IMR-90 (cell line): Measurements from ENCODE around the gene MRPS9. TPM values are rescaled to one million over a fixed set of nuclear protein-coding genes. Genes with fewer than 3 reads are reported as not detected.

Experiments used
- ATAC-seq: fragments of 200-7000 bp; cut with Tn5 transposase; 2 replicates; pipeline ENCODE4 v1.9.1; 2020; ENCODE audit warnings: low read depth, mild to moderate bottlenecking, moderate library complexity
- BruUV-seq: library from RNA; stranded (reverse); fragments of 400-500 nt; replicated peaks from 2 replicates; lab custom pipeline; 2021; lab: Mats Ljungman, UMichigan
- CTCF ChIA-PET: fragments of 300-600 bp; formaldehyde crosslinking; extraction: SDS; loops from one replicate; lab custom pipeline; 2021; ENCODE audit warnings: antibody characterized with exemption; lab: Yijun Ruan, JAX
- POLR2A ChIA-PET: fragments of 300-600 bp; sonication (Branson Sonifier 250); formaldehyde crosslinking; loops from one replicate; lab custom pipeline; 2022; ENCODE audit warnings: antibody characterized with exemption; ENCODE audit not compliant: unreplicated experiment; lab: Charles Lee
- DNase-seq: peaks from one replicate; pipeline ENCODE4 v3.0.0; 2013
- H2AFZ ChIP-seq: replicated peaks from 2 replicates; pipeline ENCODE3; 2013; ENCODE audit warnings: low read length, mild to moderate bottlenecking; ENCODE audit not compliant: poor library complexity
- H2AK5ac ChIP-seq: 2 replicates; pipeline ENCODE4 v1.6.1; 2013; ENCODE audit warnings: low read depth, low read length, inconsistent platforms
- H2AK9ac ChIP-seq: replicated peaks from 2 replicates; pipeline ENCODE3; 2013; ENCODE audit warnings: mild to moderate bottlenecking, low read depth, low read length, moderate library complexity; ENCODE audit not compliant: poor library complexity
- H2BK120ac ChIP-seq: 2 replicates; pipeline ENCODE4 v1.6.1; 2013; ENCODE audit warnings: low read depth, low read length, inconsistent platforms
- H2BK15ac ChIP-seq: 3 replicates; pipeline ENCODE4 v1.6.1; 2013; ENCODE audit warnings: low read depth, low read length, inconsistent platforms
- H2BK20ac ChIP-seq: 2 replicates; pipeline ENCODE4 v1.6.1; 2013; ENCODE audit warnings: low read depth, mild to moderate bottlenecking, inconsistent platforms, low read length, moderate library complexity
- H2BK5ac ChIP-seq: 2 replicates; pipeline ENCODE4 v1.6.1; 2013; ENCODE audit warnings: mild to moderate bottlenecking, low read depth, low read length, inconsistent platforms; ENCODE audit not compliant: poor library complexity, severe bottlenecking
- H3K14ac ChIP-seq: replicated peaks from 2 replicates; pipeline ENCODE4 v1.6.1; 2013; ENCODE audit warnings: low read depth, low read length, inconsistent platforms
- H3K18ac ChIP-seq: 2 replicates; pipeline ENCODE4 v1.6.1; 2013; ENCODE audit warnings: low read depth, low read length, control low read depth
- H3K23ac ChIP-seq: 2 replicates; pipeline ENCODE4 v1.6.1; 2013; ENCODE audit warnings: low read depth, low read length, inconsistent platforms
- H3K27ac ChIP-seq: 2 replicates; pipeline ENCODE4 v1.5.1; 2013; ENCODE audit warnings: mild to moderate bottlenecking, control low read depth, low read length; ENCODE audit not compliant: insufficient read depth
- H3K27me3 ChIP-seq: 2 replicates; pipeline ENCODE4 v1.6.1; 2013; ENCODE audit warnings: low read length; ENCODE audit not compliant: control insufficient read depth, insufficient read depth
- H3K36me3 ChIP-seq: 2 replicates; pipeline ENCODE4 v1.6.1; 2013; ENCODE audit warnings: low read length, mixed read lengths; ENCODE audit not compliant: control insufficient read depth, insufficient read depth
- H3K4ac ChIP-seq: 2 replicates; pipeline ENCODE4 v1.6.1; 2013; ENCODE audit warnings: low read depth, low read length, inconsistent platforms
- H3K4me1 ChIP-seq: 2 replicates; pipeline ENCODE4 v1.6.1; 2013; ENCODE audit warnings: low read length, mixed read lengths; ENCODE audit not compliant: control insufficient read depth, insufficient read depth
- H3K4me2 ChIP-seq: 2 replicates; pipeline ENCODE4 v1.6.1; 2013; ENCODE audit warnings: low read depth, mild to moderate bottlenecking, control low read depth, low read length, moderate library complexity
- H3K4me3 ChIP-seq: 2 replicates; pipeline ENCODE4 v1.5.1; 2013; ENCODE audit warnings: low read depth, mild to moderate bottlenecking, control low read depth, low read length, moderate library complexity; ENCODE audit not compliant: insufficient read depth
- H3K56ac ChIP-seq: 2 replicates; pipeline ENCODE4 v1.6.1; 2013; ENCODE audit warnings: low read length, inconsistent platforms; ENCODE audit not compliant: insufficient read depth; ENCODE audit errors: extremely low read depth
- H3K79me1 ChIP-seq, 2 experiments: 2 replicates each; pipeline ENCODE4 v1.6.1; 2013; ENCODE audit warnings: low read length in 2 of 2, inconsistent platforms in 1 of 2, low read depth in 1 of 2
- H3K9ac ChIP-seq: 2 replicates; pipeline ENCODE4 v1.6.1; 2013; ENCODE audit warnings: low read depth, low read length, control low read depth
- H3K9me1 ChIP-seq: 2 replicates; pipeline ENCODE4 v1.6.1; 2013; ENCODE audit warnings: low read length, inconsistent platforms; ENCODE audit not compliant: insufficient read depth
- H3K9me3 ChIP-seq: 2 replicates; pipeline ENCODE4 v1.6.1; 2013; ENCODE audit warnings: low read length; ENCODE audit not compliant: control insufficient read depth, insufficient read depth
- H4K20me1 ChIP-seq: 2 replicates; pipeline ENCODE4 v1.6.1; 2013; ENCODE audit warnings: low read length, inconsistent platforms; ENCODE audit not compliant: insufficient read depth
- H4K5ac ChIP-seq: 2 replicates; pipeline ENCODE4 v1.6.1; 2013; ENCODE audit warnings: mild to moderate bottlenecking, low read depth, low read length, control low read depth
- H4K8ac ChIP-seq, 2 experiments: 2 replicates each; pipeline ENCODE4 v1.6.1; 2013; ENCODE audit warnings: low read depth in 2 of 2, low read length in 2 of 2, control low read depth in 1 of 2, inconsistent platforms in 1 of 2
- H4K91ac ChIP-seq: 2 replicates; pipeline ENCODE4 v1.6.1; 2013; ENCODE audit warnings: low read depth, low read length, inconsistent platforms; ENCODE audit not compliant: insufficient read depth
- BHLHE40 ChIP-seq: fragments of 150-350 bp; IDR thresholded peaks from 2 replicates; pipeline ENCODE4 v1.6.1; 2016; ENCODE audit warnings: mild to moderate bottlenecking, low read depth, low read length
- CEBPB ChIP-seq: IDR thresholded peaks from 2 replicates; pipeline ENCODE4 v1.6.1; 2012; ENCODE audit warnings: low read depth, low read length, improper control_type of control experiment
- CHD1 ChIP-seq: IDR thresholded peaks from 2 replicates; pipeline ENCODE4 v1.6.1; 2012; ENCODE audit warnings: low read depth, low read length, improper control_type of control experiment
- ELK1 ChIP-seq: fragments of 150-350 bp; IDR thresholded peaks from 2 replicates; pipeline ENCODE4 v1.6.1; 2016; ENCODE audit warnings: low read depth, mild to moderate bottlenecking, low read length, moderate library complexity, borderline replicate concordance
- FOS ChIP-seq: fragments of 150-350 bp; IDR thresholded peaks from 2 replicates; pipeline ENCODE4 v1.6.1; 2016; ENCODE audit warnings: low read depth, low read length
- MAFK ChIP-seq: IDR thresholded peaks from 2 replicates; pipeline ENCODE4 v1.6.1; 2012; ENCODE audit warnings: low read depth, low read length, improper control_type of control experiment
- MAZ ChIP-seq: IDR thresholded peaks from 2 replicates; pipeline ENCODE4 v1.6.1; 2012; ENCODE audit warnings: low read depth, mild to moderate bottlenecking, low read length, improper control_type of control experiment, moderate library complexity, borderline replicate concordance
- MXI1 ChIP-seq: IDR thresholded peaks from 2 replicates; pipeline ENCODE4 v1.6.1; 2012; ENCODE audit warnings: low read depth, mild to moderate bottlenecking, low read length, moderate library complexity, borderline replicate concordance
- NFE2L2 ChIP-seq: fragments of 150-350 bp; IDR thresholded peaks from 2 replicates; pipeline ENCODE4 v1.6.1; 2016; ENCODE audit warnings: low read depth, mild to moderate bottlenecking, low read length
- POLR2A ChIP-seq: IDR thresholded peaks from 2 replicates; pipeline ENCODE4 v1.6.1; 2012; ENCODE audit warnings: mild to moderate bottlenecking, low read depth, low read length
- RAD21 ChIP-seq: IDR thresholded peaks from 2 replicates; pipeline ENCODE4 v1.6.1; 2012; ENCODE audit warnings: low read length, improper control_type of control experiment
- RCOR1 ChIP-seq: IDR thresholded peaks from 2 replicates; pipeline ENCODE4 v1.6.1; 2012; ENCODE audit warnings: mild to moderate bottlenecking, low read length, improper control_type of control experiment; ENCODE audit not compliant: insufficient replicate concordance
- RFX5 ChIP-seq: IDR thresholded peaks from 2 replicates; pipeline ENCODE4 v1.8.0; 2012; ENCODE audit warnings: low read depth, mild to moderate bottlenecking, low read length, moderate library complexity
- SMC3 ChIP-seq: fragments of 150-350 bp; IDR thresholded peaks from 2 replicates; pipeline ENCODE4 v1.6.1; 2016; ENCODE audit warnings: low read depth, mild to moderate bottlenecking, antibody characterized with exemption, low read length, moderate library complexity
- USF2 ChIP-seq: fragments of 150-350 bp; IDR thresholded peaks from 2 replicates; pipeline ENCODE4 v1.6.1; 2017; ENCODE audit warnings: mild to moderate bottlenecking, antibody characterized with exemption, low read length, low read depth
- WGBS, 2 experiments: methylation state at CpG; one replicate each; pipeline versions ENCODE4 v1.1.5 to v1.1.7; 2013; ENCODE audit warnings: missing lambda C conversion rate in 2 of 2; ENCODE audit not compliant: insufficient read length in 1 of 2; ENCODE audit errors: extremely low coverage in 2 of 2; 5-methylcytosine and 5-hydroxymethylcytosine counted together
- dilution Hi-C: fragments of 300-500 bp; cut with HindIII; formaldehyde crosslinking; loops from one replicate; pipeline ENCODE4 v1.14.3; 2018; ENCODE audit warnings: low sequenced_read_pairs; ENCODE audit not compliant: unreplicated experiment
- in situ Hi-C: fragments of 300-500 bp; cut with MboI; formaldehyde crosslinking; loops from 3 replicates; pipeline ENCODE4 v1.14.3; 2019; ENCODE audit warnings: low sequenced_read_pairs, inconsistent platforms, mixed read lengths
- intact Hi-C: fragments of 100-400 bp; cut with micrococcal nuclease; formaldehyde crosslinking; loops from 2 replicates; pipeline ENCODE4 v1.10.0; 2022
- polyA plus RNA-seq, 3 experiments: library from polyadenylated mRNA; depleted of rRNA; stranded (reverse); fragments of >200 nt; gene quantifications; 2 replicates each; pipeline ENCODE4 v1.2.3, GENCODE V29; 2012; ENCODE audit warnings: low replicate concordance in 1 of 3
- total RNA-seq: library from RNA; depleted of rRNA; stranded (reverse); fragments of >200 nt; gene quantifications from 2 replicates; pipeline ENCODE4 v1.2.3, GENCODE V29; 2012
- TF ChIP-seq, protein P1 (sequence below): conservative IDR thresholded peaks from 2 replicates; pipeline ENCODE4 v1.5.1; 2012; ENCODE audit warnings: mild to moderate bottlenecking, low read depth, low read length, improper control_type of control experiment

Gene MRPS9
- total and polyA plus RNA-seq, 2 of the 4 experiments (the other 2 are of a cell fraction), result 20.6 to 27.7 TPM

DNA sequence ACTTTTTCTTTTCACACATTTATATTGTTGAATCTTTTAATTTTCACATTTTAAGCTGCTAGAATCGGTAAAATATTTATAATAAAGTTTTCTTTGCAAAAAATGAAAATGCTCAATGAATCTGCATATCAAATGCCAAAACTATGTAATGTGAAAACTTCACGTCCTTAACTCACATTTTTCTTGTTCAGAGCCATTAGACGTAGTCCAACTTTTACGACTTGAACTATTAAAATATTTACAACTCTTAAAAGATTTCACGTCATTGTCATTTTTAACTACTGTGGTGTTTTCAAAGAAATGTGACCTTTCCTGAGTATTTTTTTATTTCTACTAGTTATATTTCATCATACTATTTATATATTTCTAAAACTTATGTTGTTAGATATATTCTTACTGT is 54.9 kb downstream of the MRPS9 start:
- Histone ChIP-seq H3K79me1 (no peaks in the 10 kb centered on the region), H3K4ac (no peak overlapping the region), H3K4me1 (no peaks in the 10 kb centered on the region), H4K5ac (no peak overlapping the region), H3K9me1 (no peaks in the 10 kb centered on the region; the same call in 1 of the 2 replicates), H3K27me3 (no peaks in the 10 kb centered on the region), H3K18ac (no peak overlapping the region), H3K14ac (no peak overlapping the region), H4K91ac (no peak overlapping the region), H2BK5ac (no peak overlapping the region), H3K27ac (no peak overlapping the region), H3K4me3 (no peak overlapping the region), H2BK15ac (no peak overlapping the region), H2BK120ac (no peak overlapping the region), H3K36me3 (peaks cover 5% of the 10 kb centered on the region), H3K9me3 (no peaks in the 10 kb centered on the region), H3K4me2 (no peak overlapping the region), H2BK20ac (no peak overlapping the region), H2AK5ac (no peak overlapping the region), H3K56ac (no peak overlapping the region), H4K20me1 (no peaks in the 10 kb centered on the region), H2AK9ac (no peak overlapping the region), H4K8ac (no peak overlapping the region), H3K9ac (no peak overlapping the region), H3K23ac (no peak overlapping the region), H2AFZ (no peak overlapping the region)
- in situ Hi-C loops, result no loop called here
- no peak for ATAC-seq
- POLR2A ChIA-PET, result no interaction called here
- intact Hi-C loops, result no loop called here
- BruUV-seq, result no TSS peak
- no peak for DNase-seq
- dilution Hi-C loops, result no loop called here
- TF ChIP-seq CEBPB (no peak), BHLHE40 (no peak), RCOR1 (no peak), RFX5 (no peak), NFE2L2 (no peak), RAD21 (no peak), ELK1 (no peak), MAZ (no peak), MAFK (no peak), CHD1 (no peak), USF2 (no peak), FOS (no peak), POLR2A (no peak), MXI1 (no peak), SMC3 (no peak)
- TF ChIP-seq, protein P1, sequence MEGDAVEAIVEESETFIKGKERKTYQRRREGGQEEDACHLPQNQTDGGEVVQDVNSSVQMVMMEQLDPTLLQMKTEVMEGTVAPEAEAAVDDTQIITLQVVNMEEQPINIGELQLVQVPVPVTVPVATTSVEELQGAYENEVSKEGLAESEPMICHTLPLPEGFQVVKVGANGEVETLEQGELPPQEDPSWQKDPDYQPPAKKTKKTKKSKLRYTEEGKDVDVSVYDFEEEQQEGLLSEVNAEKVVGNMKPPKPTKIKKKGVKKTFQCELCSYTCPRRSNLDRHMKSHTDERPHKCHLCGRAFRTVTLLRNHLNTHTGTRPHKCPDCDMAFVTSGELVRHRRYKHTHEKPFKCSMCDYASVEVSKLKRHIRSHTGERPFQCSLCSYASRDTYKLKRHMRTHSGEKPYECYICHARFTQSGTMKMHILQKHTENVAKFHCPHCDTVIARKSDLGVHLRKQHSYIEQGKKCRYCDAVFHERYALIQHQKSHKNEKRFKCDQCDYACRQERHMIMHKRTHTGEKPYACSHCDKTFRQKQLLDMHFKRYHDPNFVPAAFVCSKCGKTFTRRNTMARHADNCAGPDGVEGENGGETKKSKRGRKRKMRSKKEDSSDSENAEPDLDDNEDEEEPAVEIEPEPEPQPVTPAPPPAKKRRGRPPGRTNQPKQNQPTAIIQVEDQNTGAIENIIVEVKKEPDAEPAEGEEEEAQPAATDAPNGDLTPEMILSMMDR, result no peak
- WGBS, 2 experiments, result no CpG with 5 or more reads among the region's 5 CpGs
- CTCF ChIA-PET, result interaction anchor here (0.9 kb wide), 1 partner anchor 12 kb away, joined by 3 read pairs; no protein-coding TSS in a partner anchor
